A549 (cell line): ENCODE results near the gene C3orf52. TPM values are rescaled to one million over a fixed set of nuclear protein-coding genes. Genes with fewer than 3 reads are reported as not detected.

Experiments used
- ATAC-seq, 2 experiments: fragments of 200-7000 bp in 1 of 2; fragments of >200 bp in 1 of 2; cut with Nextera tagmentation in 1 of 2; cut with Tn5 transposase in 1 of 2; 3 replicates each; pipeline versions ENCODE4 v1.8.0 to v1.9.1; 2018 to 2020; ENCODE audit warnings: mild to moderate bottlenecking in 1 of 2, moderate library complexity in 1 of 2
- CTCF ChIA-PET: fragments of 300-600 bp; sonication (Branson Sonifier 250); formaldehyde crosslinking; extraction: SDS; loops from one replicate; lab custom pipeline; 2021; ENCODE audit warnings: antibody characterized with exemption, inconsistent platforms; lab: Yijun Ruan, JAX
- POLR2A ChIA-PET: fragments of 350-600 bp; formaldehyde crosslinking; extraction: SDS; loops from one replicate; lab custom pipeline; 2021; ENCODE audit warnings: antibody characterized with exemption, inconsistent platforms; lab: Yijun Ruan, JAX
- DNase-seq, 2 experiments: peaks; one replicate each; pipeline versions ENCODE4 v3.0.0 to v3.0.0-alpha.2; 2011 to 2016; ENCODE audit warnings: low read depth in 1 of 2, low spot score in 1 of 2
- FAIRE-seq: peaks from 2 replicates; lab custom pipeline; 2011; peaks lifted over from hg19 to GRCh38; lab: Jason Lieb, UNC
- H3K27ac ChIP-seq, 2 experiments: fragments of >200 bp; sonication (Bioruptor Twin); formaldehyde crosslinking; 3 replicates each; pipeline ENCODE4 v1.5.1; 2016 to 2017
- H3K4me1 ChIP-seq: fragments of >200 bp; sonication (Bioruptor Twin); formaldehyde crosslinking; 3 replicates; pipeline ENCODE4 v1.6.1; 2016
- H3K4me2 ChIP-seq: fragments of >200 bp; sonication (Bioruptor Twin); formaldehyde crosslinking; 3 replicates; pipeline ENCODE4 v1.6.1; 2016
- H3K4me3 ChIP-seq: fragments of >200 bp; sonication (Bioruptor Twin); formaldehyde crosslinking; 3 replicates; pipeline ENCODE4 v1.5.1; 2016
- H3K9me3 ChIP-seq: fragments of >200 bp; sonication (Bioruptor Twin); formaldehyde crosslinking; 3 replicates; pipeline ENCODE4 v1.6.1; 2016
- CBX8 ChIP-seq: fragments of 200-600 bp; sonication (generic); IDR thresholded peaks from 2 replicates; pipeline ENCODE4 v1.6.1; 2016
- CEBPB ChIP-seq, 2 experiments: fragments of >200 bp in 1 of 2; sonication (Bioruptor Twin) in 1 of 2; formaldehyde crosslinking in 1 of 2; IDR thresholded peaks; 2 replicates each; pipeline ENCODE4 v1.6.1; 2012 to 2016
- CHD2 ChIP-seq: fragments of 150-350 bp; IDR thresholded peaks from 2 replicates; pipeline ENCODE4 v1.6.1; 2014; ENCODE audit warnings: low read length; ENCODE audit not compliant: partially characterized antibody
- EHF ChIP-seq: fragments of 250-450 bp; sonication (Bioruptor Pico); IDR thresholded peaks from 2 replicates; pipeline ENCODE4 v1.5.0; 2020; ENCODE audit warnings: mild to moderate bottlenecking
- EHMT2 ChIP-seq: fragments of 200-600 bp; sonication (generic); IDR thresholded peaks from 2 replicates; pipeline ENCODE4 v1.6.1; 2016; ENCODE audit warnings: antibody characterized with exemption, low read depth, mild to moderate bottlenecking, moderate library complexity
- ESRRA ChIP-seq: fragments of 150-350 bp; IDR thresholded peaks from 2 replicates; pipeline ENCODE4 v1.6.1; 2014; ENCODE audit warnings: mild to moderate bottlenecking, low read length, borderline replicate concordance
- FOSB ChIP-seq: fragments of 250-450 bp; sonication (Bioruptor Pico); IDR thresholded peaks from 2 replicates; pipeline ENCODE4 v1.5.0; 2020; ENCODE audit warnings: mild to moderate bottlenecking, moderate library complexity
- FOXS1 ChIP-seq: fragments of 250-450 bp; sonication (Bioruptor Pico); IDR thresholded peaks from 2 replicates; pipeline ENCODE4 v1.5.0; 2020; ENCODE audit warnings: mild to moderate bottlenecking, moderate library complexity
- HDAC2 ChIP-seq: fragments of 200-600 bp; sonication (generic); IDR thresholded peaks from 2 replicates; pipeline ENCODE4 v1.6.1; 2016
- HMGXB4 ChIP-seq: fragments of 250-450 bp; sonication (Bioruptor Pico); IDR thresholded peaks from 2 replicates; pipeline ENCODE4 v1.5.0; 2021; ENCODE audit warnings: mild to moderate bottlenecking, moderate library complexity, borderline replicate concordance
- HOXB5 ChIP-seq: fragments of 250-450 bp; sonication (Bioruptor Pico); IDR thresholded peaks from 2 replicates; pipeline ENCODE4 v1.5.0; 2020; ENCODE audit warnings: mild to moderate bottlenecking, moderate library complexity
- JUNB ChIP-seq: fragments of >200 bp; sonication (Bioruptor Twin); formaldehyde crosslinking; IDR thresholded peaks from 2 replicates; pipeline ENCODE4 v1.6.1; 2016
- KDM5A ChIP-seq: fragments of 200-600 bp; sonication (generic); IDR thresholded peaks from 2 replicates; pipeline ENCODE4 v1.6.1; 2016; ENCODE audit warnings: antibody characterized with exemption, mild to moderate bottlenecking
- MAFK ChIP-seq: fragments of 450-650 bp; IDR thresholded peaks from 2 replicates; pipeline ENCODE4 v1.6.1; 2014; ENCODE audit not compliant: partially characterized antibody
- MAX ChIP-seq: IDR thresholded peaks from 2 replicates; pipeline ENCODE4 v1.6.1; 2012
- MAZ ChIP-seq: fragments of 150-350 bp; IDR thresholded peaks from 2 replicates; pipeline ENCODE4 v1.6.1; 2014; ENCODE audit warnings: antibody characterized with exemption, low read depth, low read length, borderline replicate concordance
- NFE2L2 ChIP-seq: fragments of 150-350 bp; conservative IDR thresholded peaks from 2 replicates; pipeline ENCODE4 v1.6.1; 2014; ENCODE audit warnings: low read length
- RAD21 ChIP-seq, 2 experiments: fragments of >200 bp in 1 of 2; sonication (Bioruptor Twin) in 1 of 2; formaldehyde crosslinking in 1 of 2; IDR thresholded peaks in 1 of 2; conservative IDR thresholded peaks in 1 of 2; 2 replicates in 1 of 2; 3 replicates in 1 of 2; pipeline ENCODE4 v1.6.1; 2012 to 2018; ENCODE audit warnings: inconsistent platforms in 1 of 2
- RARB ChIP-seq: fragments of 250-450 bp; sonication (Bioruptor Pico); IDR thresholded peaks from 2 replicates; pipeline ENCODE4 v1.8.0; 2021; ENCODE audit warnings: mild to moderate bottlenecking, moderate library complexity
- SREBF2 ChIP-seq: fragments of 450-650 bp; IDR thresholded peaks from 2 replicates; pipeline ENCODE4 v1.6.1; 2014; ENCODE audit warnings: mild to moderate bottlenecking, moderate library complexity
- TP53 ChIP-seq: fragments of 250-450 bp; sonication (Bioruptor Pico); IDR thresholded peaks from 2 replicates; pipeline ENCODE4 v1.5.0; 2021; ENCODE audit warnings: mild to moderate bottlenecking, moderate library complexity
- ZSCAN20 ChIP-seq: fragments of 250-450 bp; sonication (Bioruptor Pico); IDR thresholded peaks from 2 replicates; pipeline ENCODE4 v1.8.0; 2022; ENCODE audit warnings: mild to moderate bottlenecking, moderate library complexity
- WGBS: methylation state at CpG from one replicate; pipeline ENCODE4 v1.1.6; 2017; ENCODE audit errors: missing lambda C conversion rate; 5-methylcytosine and 5-hydroxymethylcytosine counted together
- polyA plus RNA-seq, 4 experiments: library from polyadenylated mRNA; depleted of rRNA in 3 of 4; stranded (reverse); fragments of >200 nt; fragmentation: RNase III in 1 of 4; extraction: RNeasy Plus Mini Kit Qiagen cat#74134 plus additional on column Dnase treatment in 1 of 4; gene quantifications; 2 replicates in 3 of 4; 3 replicates in 1 of 4; pipeline ENCODE4 v1.2.3, GENCODE V29; 2011 to 2017
- TF ChIP-seq, protein P1 (sequence below): fragments of 150-350 bp; IDR thresholded peaks from 2 replicates; pipeline ENCODE4 v1.6.1; 2014; ENCODE audit warnings: low read depth, mild to moderate bottlenecking, low read length

Gene C3orf52
- polyA plus RNA-seq, 2 of the 4 experiments (the other 2 are of a cell fraction), result 7.0 to 11.5 TPM

DNA sequence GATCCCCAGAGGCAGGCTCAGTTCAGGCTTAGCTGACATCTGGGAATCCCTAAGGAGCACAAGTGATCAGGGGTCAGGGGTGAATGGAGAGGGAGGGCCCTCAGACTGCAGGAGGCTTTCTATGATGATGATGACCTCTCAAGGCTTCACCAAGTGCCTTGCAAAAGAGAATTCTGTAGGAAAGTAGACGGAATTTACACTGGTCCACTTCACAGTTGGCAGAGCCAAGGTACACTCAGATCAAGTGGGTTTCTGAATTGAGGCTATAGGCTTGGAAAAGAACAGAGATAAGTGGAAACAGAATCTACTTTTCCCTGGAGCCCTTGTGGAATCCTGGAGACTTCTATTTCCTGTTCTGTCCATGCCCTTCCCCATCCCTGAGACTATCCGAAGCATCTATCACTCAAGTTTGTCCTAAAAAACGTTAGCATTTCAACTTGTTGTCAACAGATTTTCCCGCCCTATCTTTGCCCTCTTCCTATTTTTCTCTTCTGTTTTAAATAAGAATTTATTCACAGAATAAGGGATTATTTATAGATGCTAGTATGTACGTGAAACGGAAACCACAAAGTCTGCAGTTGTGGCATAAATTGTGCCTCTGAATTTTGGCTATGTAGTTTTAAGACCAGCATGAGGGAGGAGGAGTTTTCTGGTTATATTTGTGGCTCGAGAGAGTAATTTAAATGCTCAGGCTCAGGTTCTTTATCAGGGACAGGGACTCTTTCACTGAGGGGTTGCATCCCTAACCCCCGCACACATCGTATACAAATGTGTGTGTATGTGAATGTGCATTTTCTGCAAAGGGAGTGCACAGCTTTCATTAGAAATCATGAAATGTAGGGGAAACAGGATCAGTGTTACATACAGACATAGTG is 34.0 kb downstream of the C3orf52 start:
- POLR2A ChIA-PET, result no interaction called here
- Histone ChIP-seq H3K4me3 (no peak overlapping the region), H3K9me3 (no peaks in the 10 kb centered on the region), H3K4me1 (no peaks in the 10 kb centered on the region), H3K27ac (no peak overlapping the region), H3K4me2 (no peak overlapping the region)
- WGBS, result 81% methylated on average over 9 of the region's 9 CpGs
- no peak for FAIRE-seq
- TF ChIP-seq MAX (no peak), CBX8 (no peak), RARB (CRISPR knock-in tag) (no peak), TP53 (no peak), MAZ (no peak), FOXS1 (CRISPR knock-in tag) (no peak), ESRRA (no peak)
- TF ChIP-seq, all 56 proteins: peak for 0
- DNase-seq (no peak), ATAC-seq (no peak)
- CTCF ChIA-PET, result interaction anchor here (1.4 to 1.7 kb wide), 2 partner anchors 8 to 9 kb away, joined by 3 read pairs; no protein-coding TSS in a partner anchor

DNA sequence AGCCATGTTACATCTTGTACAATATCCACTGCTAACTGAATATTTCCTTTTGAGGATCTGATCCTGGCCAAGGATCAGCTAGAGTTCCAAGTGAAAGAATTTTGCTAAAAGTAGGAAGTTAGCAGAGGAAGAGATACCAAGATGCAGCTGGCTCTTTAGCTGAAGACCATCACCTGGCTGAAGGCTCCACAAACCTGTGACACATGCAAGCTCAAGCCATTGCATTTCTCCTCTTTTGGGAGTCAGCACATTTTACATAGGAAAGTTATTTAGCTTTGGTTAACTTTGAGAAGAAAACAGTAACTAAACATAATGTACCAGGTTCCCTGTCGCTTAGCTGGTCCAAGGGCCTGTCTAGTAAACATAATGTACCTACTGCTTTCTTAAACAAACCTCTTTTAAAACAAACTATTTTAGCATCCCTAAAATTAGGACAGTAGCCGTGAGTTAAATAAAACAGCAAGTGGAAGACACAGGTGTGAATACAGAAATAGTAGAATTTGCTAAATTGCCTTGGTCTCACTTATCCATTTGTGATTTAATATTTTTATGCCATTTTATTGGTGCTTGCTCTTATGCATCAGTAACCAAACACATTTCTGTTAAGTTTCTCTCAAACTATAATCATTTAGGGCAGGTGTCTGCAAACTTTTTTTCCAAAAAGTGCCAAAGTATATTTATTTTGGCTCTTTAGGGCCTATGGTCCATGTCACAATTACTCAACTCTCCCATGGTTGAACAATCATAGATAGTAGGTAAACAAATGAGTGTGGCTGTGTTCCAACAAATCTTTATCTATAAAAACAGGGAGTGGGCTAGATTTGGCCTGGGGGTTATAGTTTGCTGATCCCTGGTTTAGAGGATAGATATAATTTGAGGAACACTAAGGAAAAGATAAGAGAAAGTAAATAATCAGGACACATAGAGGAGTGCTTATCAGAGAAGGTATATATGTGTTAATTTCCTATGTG is 35.7 kb downstream of the C3orf52 start:
- no peak for FAIRE-seq
- Histone ChIP-seq H3K27ac (no peak overlapping the region), H3K4me1 (no peaks in the 10 kb centered on the region), H3K4me3 (no peak overlapping the region), H3K9me3 (no peaks in the 10 kb centered on the region), H3K4me2 (no peak overlapping the region)
- DNase-seq, result no peak
- POLR2A ChIA-PET, result no interaction called here
- CTCF ChIA-PET, result interaction anchor here (0.8 to 1.0 kb wide), 3 partner anchors 10 to 17 kb away, joined by 3 to 9 read pairs (median 3); no protein-coding TSS in a partner anchor
- 85% methylated on average over 2 of the region's 2 CpGs for WGBS
- no peak for ATAC-seq
- TF ChIP-seq CEBPB (IDR thresholded peaks at IDR 0.05), result no peak
- TF ChIP-seq HMGXB4 (CRISPR knock-in tag), result no peak
- no peak for TF ChIP-seq ZSCAN20
- TF ChIP-seq, protein P1, sequence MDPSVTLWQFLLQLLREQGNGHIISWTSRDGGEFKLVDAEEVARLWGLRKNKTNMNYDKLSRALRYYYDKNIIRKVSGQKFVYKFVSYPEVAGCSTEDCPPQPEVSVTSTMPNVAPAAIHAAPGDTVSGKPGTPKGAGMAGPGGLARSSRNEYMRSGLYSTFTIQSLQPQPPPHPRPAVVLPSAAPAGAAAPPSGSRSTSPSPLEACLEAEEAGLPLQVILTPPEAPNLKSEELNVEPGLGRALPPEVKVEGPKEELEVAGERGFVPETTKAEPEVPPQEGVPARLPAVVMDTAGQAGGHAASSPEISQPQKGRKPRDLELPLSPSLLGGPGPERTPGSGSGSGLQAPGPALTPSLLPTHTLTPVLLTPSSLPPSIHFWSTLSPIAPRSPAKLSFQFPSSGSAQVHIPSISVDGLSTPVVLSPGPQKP, result no peak
- no peak for TF ChIP-seq MAZ
- TF ChIP-seq SREBF2, result no peak
- TF ChIP-seq EHF (CRISPR knock-in tag), result no peak
- no peak for TF ChIP-seq ESRRA
- TF ChIP-seq FOSB, result no peak
- TF ChIP-seq RAD21 (conservative IDR thresholded peaks at IDR 0.05 in 1 of 2, IDR thresholded peaks at IDR 0.05 in 1 of 2), result no peak
- no peak for TF ChIP-seq EHMT2
- TF ChIP-seq CBX8, result no peak
- TF ChIP-seq HDAC2, result no peak
- TF ChIP-seq NFE2L2, result no peak
- TF ChIP-seq KDM5A, result no peak
- no peak for TF ChIP-seq CHD2
- no peak for TF ChIP-seq JUNB
- no peak for TF ChIP-seq MAFK
- no peak for TF ChIP-seq HOXB5 (CRISPR knock-in tag)
